Adrenal gland (tissue), 5 donors: Measurements from ENCODE around the gene CDC6.

ENCODE experiments used
- POLR2A ChIP-seq, 2 donors: fragments of 450-650 bp; IDR thresholded peaks; one replicate each; pipeline ENCODE4 v1.6.1; 2017; ENCODE audit warnings: antibody characterized with exemption in 2 of 2, mild to moderate bottlenecking in 2 of 2, moderate library complexity in 1 of 2
- TF ChIP-seq, protein P1 (sequence below), 6 experiments: fragments of 450-650 bp in 4 of 6; fragments of 200-600 bp in 2 of 6; sonication (generic) in 1 of 6; IDR thresholded peaks; 1 replicate in 5 of 6; 2 replicates in 1 of 6; pipeline versions ENCODE4 v1.5.1 to v1.8.0; 2016 to 2021; ENCODE audit warnings: antibody characterized with exemption in 6 of 6, mild to moderate bottlenecking in 2 of 6, moderate library complexity in 1 of 6
- donor health status: DM: no; HTN: no; CAD: no.

DNA sequence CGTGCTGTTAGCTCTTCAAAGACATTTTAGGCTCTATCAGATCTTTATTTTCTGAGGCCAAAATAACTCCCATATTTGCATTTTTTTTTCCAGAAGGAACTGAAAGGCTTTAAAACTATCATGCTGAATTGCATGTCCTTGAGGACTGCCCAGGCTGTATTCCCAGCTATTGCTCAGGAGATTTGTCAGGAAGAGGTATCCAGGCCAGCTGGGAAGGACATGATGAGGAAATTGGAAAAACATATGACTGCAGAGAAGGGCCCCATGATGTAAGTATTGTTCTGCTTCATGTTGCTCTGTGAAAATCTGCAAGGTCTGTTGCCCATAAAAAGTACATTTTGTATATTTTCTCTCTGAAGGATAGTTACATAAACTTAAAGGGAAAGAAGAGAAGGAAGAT lies 5.7 kb downstream of the CDC6 start:
- TF ChIP-seq, protein P1, sequence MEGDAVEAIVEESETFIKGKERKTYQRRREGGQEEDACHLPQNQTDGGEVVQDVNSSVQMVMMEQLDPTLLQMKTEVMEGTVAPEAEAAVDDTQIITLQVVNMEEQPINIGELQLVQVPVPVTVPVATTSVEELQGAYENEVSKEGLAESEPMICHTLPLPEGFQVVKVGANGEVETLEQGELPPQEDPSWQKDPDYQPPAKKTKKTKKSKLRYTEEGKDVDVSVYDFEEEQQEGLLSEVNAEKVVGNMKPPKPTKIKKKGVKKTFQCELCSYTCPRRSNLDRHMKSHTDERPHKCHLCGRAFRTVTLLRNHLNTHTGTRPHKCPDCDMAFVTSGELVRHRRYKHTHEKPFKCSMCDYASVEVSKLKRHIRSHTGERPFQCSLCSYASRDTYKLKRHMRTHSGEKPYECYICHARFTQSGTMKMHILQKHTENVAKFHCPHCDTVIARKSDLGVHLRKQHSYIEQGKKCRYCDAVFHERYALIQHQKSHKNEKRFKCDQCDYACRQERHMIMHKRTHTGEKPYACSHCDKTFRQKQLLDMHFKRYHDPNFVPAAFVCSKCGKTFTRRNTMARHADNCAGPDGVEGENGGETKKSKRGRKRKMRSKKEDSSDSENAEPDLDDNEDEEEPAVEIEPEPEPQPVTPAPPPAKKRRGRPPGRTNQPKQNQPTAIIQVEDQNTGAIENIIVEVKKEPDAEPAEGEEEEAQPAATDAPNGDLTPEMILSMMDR (IDR thresholded peaks at IDR 0.05) = no peak
- TF ChIP-seq POLR2A (IDR thresholded peaks at IDR 0.05) = no peak
